HepG2 (cell line): ENCODE results near the gene TXNDC12. TPM values are rescaled to one million over a fixed set of nuclear protein-coding genes. Genes with fewer than 3 reads are reported as not detected.

Experiments used
- CHCHD3 ChIP-seq: sonication (generic); formaldehyde crosslinking; IDR thresholded peaks from 2 replicates; pipeline ENCODE4 v1.8.0; 2022; ENCODE audit warnings: mild to moderate bottlenecking, missing genetic modification reagents, moderate library complexity
- DNMT1 ChIP-seq: sonication (generic); formaldehyde crosslinking; IDR thresholded peaks from 2 replicates; pipeline ENCODE4 v1.5.1; 2020; ENCODE audit warnings: mild to moderate bottlenecking, missing genetic modification reagents
- HNRNPUL1 ChIP-seq: fragments of 200-400 bp; formaldehyde crosslinking; IDR thresholded peaks from 2 replicates; pipeline ENCODE4 v1.6.1; 2017; ENCODE audit warnings: low read depth, mild to moderate bottlenecking, low read length, moderate library complexity
- IKZF4 ChIP-seq: sonication (generic); formaldehyde crosslinking; IDR thresholded peaks from 2 replicates; pipeline ENCODE4 v1.5.1; 2020; ENCODE audit warnings: borderline replicate concordance, mild to moderate bottlenecking, low read depth, missing genetic modification reagents; ENCODE audit errors: not compliant biosample characterization
- LCORL ChIP-seq, 2 experiments: fragments of 450-650 bp in 1 of 2; sonication (generic) in 1 of 2; formaldehyde crosslinking in 1 of 2; IDR thresholded peaks; 2 replicates each; pipeline versions ENCODE4 v1.5.0 to v1.6.1; 2017 to 2020; ENCODE audit warnings: antibody characterized with exemption in 1 of 2, missing genetic modification reagents in 1 of 2
- MTA3 ChIP-seq: sonication (generic); formaldehyde crosslinking; IDR thresholded peaks from 2 replicates; pipeline ENCODE4 v1.4.0; 2020; ENCODE audit warnings: missing genetic modification reagents
- RNF2 ChIP-seq: fragments of 450-650 bp; conservative IDR thresholded peaks from 2 replicates; pipeline ENCODE4 v1.6.1; 2016; ENCODE audit warnings: low read depth
- TSC22D2 ChIP-seq: sonication (generic); formaldehyde crosslinking; IDR thresholded peaks from 2 replicates; pipeline ENCODE4 v1.5.1; 2020; ENCODE audit warnings: missing genetic modification reagents, mild to moderate bottlenecking, borderline replicate concordance
- ZFY ChIP-seq: sonication (generic); formaldehyde crosslinking; IDR thresholded peaks from 2 replicates; pipeline ENCODE4 v1.4.0; 2020; ENCODE audit warnings: missing genetic modification reagents
- ZSCAN25 ChIP-seq: sonication (generic); formaldehyde crosslinking; IDR thresholded peaks from 2 replicates; pipeline ENCODE4 v1.8.0; 2022; ENCODE audit warnings: mild to moderate bottlenecking, missing genetic modification reagents
- polyA plus RNA-seq, 8 experiments: library from polyadenylated mRNA; depleted of rRNA in 3 of 8; stranded (reverse) in 7 of 8; unstranded in 1 of 8; fragments of >200 nt; fragmentation: Illumina TruSeq in 4 of 8; extraction: Trizol in 4 of 8; gene quantifications; 2 replicates each; pipeline versions ENCODE4 v1.2.1 to v1.2.3, GENCODE V29; 2011 to 2016; ENCODE audit warnings: low read depth in 4 of 8, missing spikeins in 1 of 8, mixed read lengths in 1 of 8; ENCODE audit not compliant: insufficient read depth in 1 of 8
- total RNA-seq, 5 experiments: library from RNA; depleted of rRNA; stranded (reverse); fragments of >200 nt; fragmentation: Illumina TruSeq; extraction: Trizol; gene quantifications; 2 replicates each; pipeline ENCODE4 v1.2.3, GENCODE V29; 2016; ENCODE audit warnings: low read depth in 1 of 5
- TF ChIP-seq, protein P1 (sequence below), 2 experiments: fragments of 450-650 bp in 1 of 2; sonication (generic) in 1 of 2; formaldehyde crosslinking; IDR thresholded peaks; 2 replicates each; pipeline versions ENCODE4 v1.5.0 to v1.8.0; 2020 to 2022; ENCODE audit warnings: mild to moderate bottlenecking in 1 of 2, missing genetic modification reagents in 1 of 2
- TF ChIP-seq, protein P2 (sequence below): sonication (generic); formaldehyde crosslinking; IDR thresholded peaks from 2 replicates; pipeline ENCODE4 v1.9.0; 2021; ENCODE audit warnings: mild to moderate bottlenecking, missing genetic modification reagents
- TF ChIP-seq, protein P3 (sequence below): sonication (generic); formaldehyde crosslinking; IDR thresholded peaks from 2 replicates; pipeline ENCODE4 v1.4.0; 2020; ENCODE audit warnings: missing genetic modification reagents
- TF ChIP-seq, protein P4 (sequence below): sonication (generic); formaldehyde crosslinking; IDR thresholded peaks from 2 replicates; pipeline ENCODE4 v1.5.0; 2020; ENCODE audit warnings: mild to moderate bottlenecking, missing genetic modification reagents, borderline replicate concordance

TXNDC12 gene
- total and polyA plus RNA-seq, 2 of the 13 experiments (the other 11 are each of a cell fraction or from before 2014, with no cell fraction given): 65.6 to 67.2 TPM

DNA sequence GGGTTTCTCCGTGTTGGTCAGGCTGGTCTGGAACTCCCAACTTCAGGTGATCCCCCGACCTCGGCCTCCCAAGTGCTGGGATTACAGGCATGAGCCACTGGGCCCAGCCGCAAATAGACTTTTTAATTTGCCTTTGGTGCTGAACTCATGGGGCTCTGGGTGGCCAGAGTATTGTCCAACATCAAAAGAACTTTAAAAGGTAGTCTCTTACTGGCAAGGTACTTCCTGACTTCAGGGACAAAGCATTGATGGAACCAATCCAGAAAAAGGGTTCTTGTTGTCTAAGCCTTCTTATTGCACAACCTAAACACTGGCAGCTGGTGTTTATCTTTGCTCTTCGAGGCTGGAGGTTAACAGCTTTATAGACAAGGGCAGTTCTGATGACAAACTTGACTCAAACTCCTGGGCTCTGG, 17.6 kb downstream of the TXNDC12 start (continued):
- TF ChIP-seq LCORL (IDR thresholded peaks at IDR 0.05): no peak
- peak; percentile 98 for TF ChIP-seq LCORL (CRISPR knock-in tag; IDR thresholded peaks at IDR 0.05)
- TF ChIP-seq, protein P1, sequence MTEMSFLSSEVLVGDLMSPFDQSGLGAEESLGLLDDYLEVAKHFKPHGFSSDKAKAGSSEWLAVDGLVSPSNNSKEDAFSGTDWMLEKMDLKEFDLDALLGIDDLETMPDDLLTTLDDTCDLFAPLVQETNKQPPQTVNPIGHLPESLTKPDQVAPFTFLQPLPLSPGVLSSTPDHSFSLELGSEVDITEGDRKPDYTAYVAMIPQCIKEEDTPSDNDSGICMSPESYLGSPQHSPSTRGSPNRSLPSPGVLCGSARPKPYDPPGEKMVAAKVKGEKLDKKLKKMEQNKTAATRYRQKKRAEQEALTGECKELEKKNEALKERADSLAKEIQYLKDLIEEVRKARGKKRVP (CRISPR knock-in tag; IDR thresholded peaks at IDR 0.05): peak in 1 of 2 experiments; percentile 72; a peak in 1 of 4 replicates
- peak; percentile 39 for TF ChIP-seq ZFY
- TF ChIP-seq HNRNPUL1: no peak
- TF ChIP-seq, protein P2, sequence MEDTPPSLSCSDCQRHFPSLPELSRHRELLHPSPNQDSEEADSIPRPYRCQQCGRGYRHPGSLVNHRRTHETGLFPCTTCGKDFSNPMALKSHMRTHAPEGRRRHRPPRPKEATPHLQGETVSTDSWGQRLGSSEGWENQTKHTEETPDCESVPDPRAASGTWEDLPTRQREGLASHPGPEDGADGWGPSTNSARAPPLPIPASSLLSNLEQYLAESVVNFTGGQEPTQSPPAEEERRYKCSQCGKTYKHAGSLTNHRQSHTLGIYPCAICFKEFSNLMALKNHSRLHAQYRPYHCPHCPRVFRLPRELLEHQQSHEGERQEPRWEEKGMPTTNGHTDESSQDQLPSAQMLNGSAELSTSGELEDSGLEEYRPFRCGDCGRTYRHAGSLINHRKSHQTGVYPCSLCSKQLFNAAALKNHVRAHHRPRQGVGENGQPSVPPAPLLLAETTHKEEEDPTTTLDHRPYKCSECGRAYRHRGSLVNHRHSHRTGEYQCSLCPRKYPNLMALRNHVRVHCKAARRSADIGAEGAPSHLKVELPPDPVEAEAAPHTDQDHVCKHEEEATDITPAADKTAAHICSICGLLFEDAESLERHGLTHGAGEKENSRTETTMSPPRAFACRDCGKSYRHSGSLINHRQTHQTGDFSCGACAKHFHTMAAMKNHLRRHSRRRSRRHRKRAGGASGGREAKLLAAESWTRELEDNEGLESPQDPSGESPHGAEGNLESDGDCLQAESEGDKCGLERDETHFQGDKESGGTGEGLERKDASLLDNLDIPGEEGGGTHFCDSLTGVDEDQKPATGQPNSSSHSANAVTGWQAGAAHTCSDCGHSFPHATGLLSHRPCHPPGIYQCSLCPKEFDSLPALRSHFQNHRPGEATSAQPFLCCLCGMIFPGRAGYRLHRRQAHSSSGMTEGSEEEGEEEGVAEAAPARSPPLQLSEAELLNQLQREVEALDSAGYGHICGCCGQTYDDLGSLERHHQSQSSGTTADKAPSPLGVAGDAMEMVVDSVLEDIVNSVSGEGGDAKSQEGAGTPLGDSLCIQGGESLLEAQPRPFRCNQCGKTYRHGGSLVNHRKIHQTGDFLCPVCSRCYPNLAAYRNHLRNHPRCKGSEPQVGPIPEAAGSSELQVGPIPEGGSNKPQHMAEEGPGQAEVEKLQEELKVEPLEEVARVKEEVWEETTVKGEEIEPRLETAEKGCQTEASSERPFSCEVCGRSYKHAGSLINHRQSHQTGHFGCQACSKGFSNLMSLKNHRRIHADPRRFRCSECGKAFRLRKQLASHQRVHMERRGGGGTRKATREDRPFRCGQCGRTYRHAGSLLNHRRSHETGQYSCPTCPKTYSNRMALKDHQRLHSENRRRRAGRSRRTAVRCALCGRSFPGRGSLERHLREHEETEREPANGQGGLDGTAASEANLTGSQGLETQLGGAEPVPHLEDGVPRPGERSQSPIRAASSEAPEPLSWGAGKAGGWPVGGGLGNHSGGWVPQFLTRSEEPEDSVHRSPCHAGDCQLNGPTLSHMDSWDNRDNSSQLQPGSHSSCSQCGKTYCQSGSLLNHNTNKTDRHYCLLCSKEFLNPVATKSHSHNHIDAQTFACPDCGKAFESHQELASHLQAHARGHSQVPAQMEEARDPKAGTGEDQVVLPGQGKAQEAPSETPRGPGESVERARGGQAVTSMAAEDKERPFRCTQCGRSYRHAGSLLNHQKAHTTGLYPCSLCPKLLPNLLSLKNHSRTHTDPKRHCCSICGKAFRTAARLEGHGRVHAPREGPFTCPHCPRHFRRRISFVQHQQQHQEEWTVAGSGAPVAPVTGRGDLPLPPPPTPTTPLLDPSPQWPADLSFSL (CRISPR knock-in tag): no peak; the same call in 1 of the 2 replicates
- no peak for TF ChIP-seq IKZF4
- TF ChIP-seq, protein P3, sequence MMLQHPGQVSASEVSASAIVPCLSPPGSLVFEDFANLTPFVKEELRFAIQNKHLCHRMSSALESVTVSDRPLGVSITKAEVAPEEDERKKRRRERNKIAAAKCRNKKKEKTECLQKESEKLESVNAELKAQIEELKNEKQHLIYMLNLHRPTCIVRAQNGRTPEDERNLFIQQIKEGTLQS (CRISPR knock-in tag): no peak
- no peak for TF ChIP-seq ZSCAN25 (CRISPR knock-in tag)
- no peak for TF ChIP-seq RNF2
- TF ChIP-seq, protein P4, sequence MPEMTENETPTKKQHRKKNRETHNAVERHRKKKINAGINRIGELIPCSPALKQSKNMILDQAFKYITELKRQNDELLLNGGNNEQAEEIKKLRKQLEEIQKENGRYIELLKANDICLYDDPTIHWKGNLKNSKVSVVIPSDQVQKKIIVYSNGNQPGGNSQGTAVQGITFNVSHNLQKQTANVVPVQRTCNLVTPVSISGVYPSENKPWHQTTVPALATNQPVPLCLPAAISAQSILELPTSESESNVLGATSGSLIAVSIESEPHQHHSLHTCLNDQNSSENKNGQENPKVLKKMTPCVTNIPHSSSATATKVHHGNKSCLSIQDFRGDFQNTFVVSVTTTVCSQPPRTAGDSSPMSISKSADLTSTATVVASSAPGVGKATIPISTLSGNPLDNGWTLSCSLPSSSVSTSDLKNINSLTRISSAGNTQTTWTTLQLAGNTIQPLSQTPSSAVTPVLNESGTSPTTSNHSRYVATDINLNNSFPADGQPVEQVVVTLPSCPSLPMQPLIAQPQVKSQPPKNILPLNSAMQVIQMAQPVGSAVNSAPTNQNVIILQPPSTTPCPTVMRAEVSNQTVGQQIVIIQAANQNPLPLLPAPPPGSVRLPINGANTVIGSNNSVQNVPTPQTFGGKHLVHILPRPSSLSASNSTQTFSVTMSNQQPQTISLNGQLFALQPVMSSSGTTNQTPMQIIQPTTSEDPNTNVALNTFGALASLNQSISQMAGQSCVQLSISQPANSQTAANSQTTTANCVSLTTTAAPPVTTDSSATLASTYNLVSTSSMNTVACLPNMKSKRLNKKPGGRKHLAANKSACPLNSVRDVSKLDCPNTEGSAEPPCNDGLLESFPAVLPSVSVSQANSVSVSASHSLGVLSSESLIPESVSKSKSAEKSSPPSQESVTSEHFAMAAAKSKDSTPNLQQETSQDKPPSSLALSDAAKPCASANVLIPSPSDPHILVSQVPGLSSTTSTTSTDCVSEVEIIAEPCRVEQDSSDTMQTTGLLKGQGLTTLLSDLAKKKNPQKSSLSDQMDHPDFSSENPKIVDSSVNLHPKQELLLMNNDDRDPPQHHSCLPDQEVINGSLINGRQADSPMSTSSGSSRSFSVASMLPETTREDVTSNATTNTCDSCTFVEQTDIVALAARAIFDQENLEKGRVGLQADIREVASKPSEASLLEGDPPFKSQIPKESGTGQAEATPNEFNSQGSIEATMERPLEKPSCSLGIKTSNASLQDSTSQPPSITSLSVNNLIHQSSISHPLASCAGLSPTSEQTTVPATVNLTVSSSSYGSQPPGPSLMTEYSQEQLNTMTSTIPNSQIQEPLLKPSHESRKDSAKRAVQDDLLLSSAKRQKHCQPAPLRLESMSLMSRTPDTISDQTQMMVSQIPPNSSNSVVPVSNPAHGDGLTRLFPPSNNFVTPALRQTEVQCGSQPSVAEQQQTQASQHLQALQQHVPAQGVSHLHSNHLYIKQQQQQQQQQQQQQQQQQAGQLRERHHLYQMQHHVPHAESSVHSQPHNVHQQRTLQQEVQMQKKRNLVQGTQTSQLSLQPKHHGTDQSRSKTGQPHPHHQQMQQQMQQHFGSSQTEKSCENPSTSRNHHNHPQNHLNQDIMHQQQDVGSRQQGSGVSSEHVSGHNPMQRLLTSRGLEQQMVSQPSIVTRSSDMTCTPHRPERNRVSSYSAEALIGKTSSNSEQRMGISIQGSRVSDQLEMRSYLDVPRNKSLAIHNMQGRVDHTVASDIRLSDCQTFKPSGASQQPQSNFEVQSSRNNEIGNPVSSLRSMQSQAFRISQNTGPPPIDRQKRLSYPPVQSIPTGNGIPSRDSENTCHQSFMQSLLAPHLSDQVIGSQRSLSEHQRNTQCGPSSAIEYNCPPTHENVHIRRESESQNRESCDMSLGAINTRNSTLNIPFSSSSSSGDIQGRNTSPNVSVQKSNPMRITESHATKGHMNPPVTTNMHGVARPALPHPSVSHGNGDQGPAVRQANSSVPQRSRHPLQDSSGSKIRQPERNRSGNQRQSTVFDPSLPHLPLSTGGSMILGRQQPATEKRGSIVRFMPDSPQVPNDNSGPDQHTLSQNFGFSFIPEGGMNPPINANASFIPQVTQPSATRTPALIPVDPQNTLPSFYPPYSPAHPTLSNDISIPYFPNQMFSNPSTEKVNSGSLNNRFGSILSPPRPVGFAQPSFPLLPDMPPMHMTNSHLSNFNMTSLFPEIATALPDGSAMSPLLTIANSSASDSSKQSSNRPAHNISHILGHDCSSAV: no peak
- TF ChIP-seq MTA3 (CRISPR knock-in tag): no peak
- no peak for TF ChIP-seq DNMT1 (CRISPR knock-in tag)
- no peak for TF ChIP-seq TSC22D2
- TF ChIP-seq CHCHD3 (CRISPR knock-in tag): no peak
